HG03159 (cell line): ENCODE data around the gene SPANXN3.
"Not testable (repeated sequence)": the region's sequence is repeated elsewhere in the genome, so short reads cannot be mapped to it uniquely, and the experiment has no call there.

Experiments
- ATAC-seq: cut with Tn5 transposase; IDR thresholded peaks from one replicate; pipeline ENCODE4 v1.9.1; 2021; ENCODE audit warnings: mild to moderate bottlenecking, moderate library complexity; ENCODE audit not compliant: unreplicated experiment

SPANXN3 gene, protein sequence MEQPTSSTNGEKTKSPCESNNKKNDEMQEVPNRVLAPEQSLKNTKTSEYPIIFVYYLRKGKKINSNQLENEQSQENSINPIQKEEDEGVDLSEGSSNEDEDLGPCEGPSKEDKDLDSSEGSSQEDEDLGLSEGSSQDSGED

DNA sequence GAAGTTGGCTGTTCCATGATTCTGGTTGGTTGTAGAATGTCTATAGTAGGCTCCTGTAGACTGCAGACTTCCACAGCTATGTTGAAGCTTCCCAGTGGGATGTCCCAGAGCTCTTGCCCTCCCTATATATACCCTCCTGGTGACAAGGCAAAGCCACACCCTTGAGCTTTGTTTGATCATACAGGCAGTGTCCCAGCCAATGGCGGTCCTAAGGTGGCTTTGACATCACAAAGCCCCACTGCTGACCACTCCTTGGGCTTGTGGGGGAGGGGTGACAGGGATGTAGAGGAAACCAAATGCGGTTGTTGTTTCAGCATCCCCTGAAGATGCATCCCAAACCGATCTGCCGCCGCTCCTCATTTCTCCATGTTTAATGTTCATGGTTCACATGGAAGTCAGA, at the start of gene SPANXN3:
Gene SPANXN3, minus strand, starts transcription at position 101 of the 400 bp plus-strand sequence. Its CDS starts 84 bp downstream, at position 17.
- not testable (repeated sequence) for ATAC-seq

DNA sequence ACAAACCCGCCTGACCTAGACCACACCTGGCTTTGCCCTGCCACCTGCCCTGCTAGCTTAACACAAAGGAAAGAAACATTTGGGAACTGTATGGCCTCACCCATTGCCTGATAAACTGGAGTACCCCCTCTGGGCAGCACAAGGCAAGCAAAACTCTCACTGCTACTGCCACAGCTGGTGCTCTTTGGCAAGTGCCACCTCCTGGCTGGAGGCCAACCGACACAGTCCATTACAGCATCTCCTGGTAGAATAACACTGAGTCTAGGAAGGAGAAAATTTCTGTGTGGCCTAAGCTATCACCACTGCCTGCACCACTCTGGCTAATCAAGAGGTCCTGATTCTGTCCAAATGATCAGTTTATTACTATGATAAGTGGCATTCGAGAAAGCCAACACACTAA, 18.9 kb upstream of the SPANXN3 start:
- ATAC-seq = no peak

DNA sequence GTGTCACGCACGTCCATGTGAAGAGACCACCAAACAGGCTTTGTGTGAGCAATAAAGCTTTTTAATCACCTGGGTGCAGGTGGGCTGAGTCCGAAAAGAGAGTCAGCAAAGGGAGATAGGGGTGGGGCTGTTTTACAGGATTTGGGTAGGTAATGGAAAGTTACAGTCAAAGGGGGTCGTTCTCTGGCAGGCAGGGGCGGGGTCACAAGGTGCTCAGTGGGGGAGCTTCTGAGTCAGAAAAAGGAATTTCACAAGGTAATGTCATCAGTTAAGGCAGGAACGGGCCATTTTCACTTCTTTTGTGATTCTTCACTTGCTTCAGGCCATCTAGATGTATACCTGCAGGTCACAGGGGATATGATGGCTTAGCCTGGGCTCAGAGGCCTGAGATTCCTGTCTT, 15.1 kb downstream of the SPANXN3 start:
- ATAC-seq = not testable (repeated sequence)

DNA sequence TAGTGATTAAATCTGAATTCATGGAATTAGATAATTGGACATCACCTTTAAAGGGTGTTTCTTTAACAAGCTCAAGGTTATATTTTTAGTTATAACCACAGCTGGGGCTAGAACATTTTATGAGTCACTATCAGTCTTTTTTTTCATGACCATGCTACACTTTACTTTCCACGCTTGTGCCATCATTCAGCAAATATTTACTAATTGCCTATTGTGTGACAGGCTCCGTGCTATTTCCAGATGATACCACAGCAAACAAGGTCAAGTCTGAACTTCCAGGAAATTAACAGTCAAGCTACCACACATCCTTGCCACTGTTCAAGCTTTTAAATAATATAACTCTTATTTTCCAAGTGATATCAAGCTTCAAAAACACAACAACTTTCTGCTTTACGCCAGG, 16.5 kb downstream of the SPANXN3 start:
- ATAC-seq = no peak

DNA sequence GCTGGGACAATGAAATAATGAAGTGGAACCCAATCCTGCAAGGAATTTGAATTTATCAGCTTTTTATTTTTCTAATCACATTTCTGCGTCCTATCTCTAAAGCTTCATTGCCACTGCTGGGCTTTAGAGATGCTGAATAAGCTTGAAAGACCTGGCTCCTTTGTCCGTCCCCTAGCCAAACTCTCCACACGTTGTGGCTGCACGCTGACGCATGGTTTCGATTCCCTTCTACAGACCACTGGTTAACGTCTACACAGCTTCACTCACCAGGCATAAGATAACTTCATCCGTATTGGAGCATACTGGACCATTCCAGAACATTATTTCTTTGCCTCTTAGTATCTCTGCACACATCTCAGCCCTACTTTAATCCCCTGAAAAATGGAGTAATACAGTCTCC, 31.2 kb downstream of the SPANXN3 start:
- ATAC-seq = no peak

DNA sequence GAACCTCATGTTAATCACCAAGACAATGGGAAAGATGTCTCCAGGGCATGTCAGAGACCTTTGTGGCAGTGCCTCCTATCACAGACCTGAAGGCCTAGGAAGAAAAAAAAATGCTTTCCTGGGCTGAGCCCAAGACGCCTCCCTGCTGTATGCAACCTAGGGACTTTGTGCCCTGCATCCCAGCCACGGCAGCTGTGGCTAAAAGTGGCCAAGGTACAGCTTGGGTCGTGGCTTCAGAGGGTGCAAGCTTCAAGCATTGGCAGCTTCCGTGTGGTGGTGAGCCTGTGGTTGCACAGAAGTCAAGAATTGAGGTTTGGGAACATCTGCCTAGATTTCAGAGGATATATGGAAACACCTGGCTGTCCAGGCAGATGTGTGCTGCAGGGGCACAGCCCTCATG, 40.5 kb downstream of the SPANXN3 start:
- ATAC-seq = no peak

DNA sequence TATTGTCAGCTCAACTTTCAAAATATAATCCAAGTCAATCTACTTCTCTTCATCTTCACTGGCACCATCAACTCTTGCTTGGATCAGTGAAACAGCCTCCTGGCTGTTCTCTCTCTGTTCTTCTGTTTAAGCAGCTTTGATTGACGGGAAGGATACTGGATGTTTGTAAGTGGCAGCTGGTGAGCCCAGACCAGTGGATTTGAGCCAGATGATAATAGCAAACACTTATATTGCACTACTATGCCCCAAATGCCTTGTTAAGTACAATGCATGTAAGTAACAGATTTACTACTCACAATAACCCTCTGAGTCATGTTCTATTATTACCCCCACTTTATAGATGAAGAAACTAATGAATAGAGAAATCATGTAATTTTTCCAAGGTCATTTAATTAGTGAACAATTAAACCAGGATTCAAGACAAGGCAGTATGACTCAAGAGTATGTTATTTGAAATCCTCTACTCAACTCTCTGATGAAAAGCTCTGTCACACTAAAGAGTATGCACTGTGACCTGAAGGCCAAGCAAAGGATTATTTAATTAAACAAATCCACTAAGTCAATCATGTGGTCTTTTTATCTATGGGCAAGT, 44.8 kb downstream of the SPANXN3 start:
- no peak for ATAC-seq

DNA sequence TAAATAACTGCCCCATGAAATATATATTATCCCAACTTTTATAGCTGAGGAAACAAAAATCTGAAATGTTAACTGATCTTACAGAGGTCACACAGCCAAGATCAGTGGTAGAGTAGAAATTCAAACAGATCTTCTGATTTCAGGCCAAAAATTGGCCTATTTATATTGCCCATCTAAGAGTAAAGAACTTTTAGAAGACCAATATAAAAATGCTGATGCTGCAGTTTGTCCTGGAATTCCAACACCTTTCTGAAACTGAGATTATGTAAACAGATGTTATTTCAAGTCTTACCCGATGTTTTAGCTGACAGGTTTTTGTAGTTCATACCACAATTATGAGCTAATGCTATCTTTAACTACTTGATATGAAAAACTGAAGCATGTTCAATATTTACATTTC, 51.1 kb downstream of the SPANXN3 start:
- no peak for ATAC-seq

DNA sequence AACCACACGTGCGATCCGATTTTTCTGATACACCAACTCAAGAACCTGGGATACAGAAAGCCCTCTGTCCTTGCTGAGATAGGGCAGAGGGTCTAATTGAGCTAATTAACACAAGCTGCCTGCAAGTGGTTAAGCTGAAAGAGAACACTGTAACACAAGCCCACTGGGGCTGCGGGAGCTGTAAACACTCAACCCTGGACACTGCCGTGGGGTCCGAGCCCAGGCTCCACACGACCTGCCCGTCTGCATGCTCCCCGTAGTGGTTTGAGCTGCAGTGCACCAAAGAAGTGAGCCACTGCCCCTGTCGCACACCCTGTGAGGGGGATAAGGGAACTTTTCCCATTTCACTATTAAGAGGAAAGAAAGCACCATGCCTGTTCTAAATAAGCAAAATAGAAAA, 54.6 kb downstream of the SPANXN3 start:
- no peak for ATAC-seq

DNA sequence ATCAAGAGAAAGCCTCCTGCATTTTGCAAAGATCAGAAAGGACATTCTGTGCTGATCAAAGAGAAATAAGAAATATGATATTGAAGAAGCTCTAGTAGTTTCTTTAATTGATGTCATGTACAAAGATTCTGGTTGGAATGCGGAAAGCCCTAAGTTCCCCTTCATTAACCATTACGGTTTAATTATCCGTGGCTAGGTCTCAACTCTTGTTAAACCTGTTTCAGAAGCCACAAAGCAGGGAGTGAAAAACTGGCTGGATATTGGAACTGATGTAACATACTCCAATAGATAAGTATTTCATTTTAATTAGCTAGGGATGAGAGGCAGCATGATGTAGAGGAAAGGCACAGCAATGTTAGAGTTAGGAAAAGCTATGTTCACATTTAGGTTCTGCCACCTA, 55.7 kb downstream of the SPANXN3 start:
- ATAC-seq = no peak
